ENCODE results near the gene CACNB3. TPM values are rescaled to one million over a fixed set of nuclear protein-coding genes. Genes with fewer than 3 reads are reported as not detected.

Gene CACNB3
- total RNA-seq, 1 donor from 2014 or later: 24.5 TPM

GRCh38 chr12:48793696-48794095, 24.6 kb upstream of the CACNB3 start:
- H3K4me3 ChIP-seq (ENCODE audit: low read depth, low read length): no peak overlapping the region
- DNase-seq (ENCODE audit: low read depth): no peak
- H3K27me3 ChIP-seq (ENCODE audit: control insufficient read depth, insufficient read depth, low read length): no peaks in the 10 kb centered on the region
- no peaks in the 10 kb centered on the region for H3K36me3 ChIP-seq (ENCODE audit: control insufficient read depth, insufficient read depth, low read length)
- TF ChIP-seq CTCF (IDR thresholded peaks at IDR 0.05; ENCODE audit: insufficient read depth, low read length, poor library complexity, severe bottlenecking): no peak

- no peak overlapping the region for H3K4me3 ChIP-seq (ENCODE audit: low read depth, low read length)
- peak; percentile 78 for DNase-seq (ENCODE audit: low read depth)
- no peak for TF ChIP-seq CTCF (IDR thresholded peaks at IDR 0.05; ENCODE audit: insufficient read depth, low read length, poor library complexity, severe bottlenecking)
- no peaks in the 10 kb centered on the region for H3K36me3 ChIP-seq (ENCODE audit: control insufficient read depth, insufficient read depth, low read length)
- no peaks in the 10 kb centered on the region for H3K27me3 ChIP-seq (ENCODE audit: control insufficient read depth, insufficient read depth, low read length)
Observed at GRCh38 chr12:48794870-48795269, 23.4 kb upstream of the CACNB3 start.

- H3K4me3 ChIP-seq (ENCODE audit: low read depth, low read length): no peak overlapping the region
- H3K36me3 ChIP-seq (ENCODE audit: control insufficient read depth, insufficient read depth, low read length): no peaks in the 10 kb centered on the region
- H3K27me3 ChIP-seq (ENCODE audit: control insufficient read depth, insufficient read depth, low read length): no peaks in the 10 kb centered on the region
- TF ChIP-seq CTCF (IDR thresholded peaks at IDR 0.05; ENCODE audit: insufficient read depth, low read length, poor library complexity, severe bottlenecking): peak; percentile 81
- no peak for DNase-seq (ENCODE audit: low read depth)
Observed at GRCh38 chr12:48795550-48796455, 22.5 kb upstream of the CACNB3 start.

- no peak for TF ChIP-seq CTCF (IDR thresholded peaks at IDR 0.05; ENCODE audit: insufficient read depth, low read length, poor library complexity, severe bottlenecking)
- no peak overlapping the region for H3K4me3 ChIP-seq (ENCODE audit: low read depth, low read length)
- H3K27me3 ChIP-seq (ENCODE audit: control insufficient read depth, insufficient read depth, low read length): no peaks in the 10 kb centered on the region
- no peak for DNase-seq (ENCODE audit: low read depth)
- H3K36me3 ChIP-seq (ENCODE audit: control insufficient read depth, insufficient read depth, low read length): no peaks in the 10 kb centered on the region
Observed at GRCh38 chr12:48796976-48797375, 21.3 kb upstream of the CACNB3 start.

GRCh38 chr12:48800457-48800856, 17.8 kb upstream of the CACNB3 start:
- no peak for TF ChIP-seq CTCF (IDR thresholded peaks at IDR 0.05; ENCODE audit: insufficient read depth, low read length, poor library complexity, severe bottlenecking)
- Histone ChIP-seq H3K4me3 (ENCODE audit: low read depth, low read length) (no peak overlapping the region), H3K27me3 (ENCODE audit: control insufficient read depth, insufficient read depth, low read length) (no peaks in the 10 kb centered on the region), H3K36me3 (ENCODE audit: control insufficient read depth, insufficient read depth, low read length) (no peaks in the 10 kb centered on the region)
- no peak for DNase-seq (ENCODE audit: low read depth)

- no peak for DNase-seq (ENCODE audit: low read depth)
- no peaks in the 10 kb centered on the region for H3K27me3 ChIP-seq (ENCODE audit: control insufficient read depth, insufficient read depth, low read length)
- H3K36me3 ChIP-seq (ENCODE audit: control insufficient read depth, insufficient read depth, low read length): no peaks in the 10 kb centered on the region
- H3K4me3 ChIP-seq (ENCODE audit: low read depth, low read length): no peak overlapping the region
- TF ChIP-seq CTCF (IDR thresholded peaks at IDR 0.05; ENCODE audit: insufficient read depth, low read length, poor library complexity, severe bottlenecking): no peak
Observed at GRCh38 chr12:48800971-48801370, 17.3 kb upstream of the CACNB3 start.

Data from kidney epithelial cell (primary cell).